ENCODE measurements around the gene PRKCD.

The PRKCD gene

GRCh38 chr3:53160660-53161449 is at the start of gene PRKCD:
PRKCD (plus strand) TSS chr3:53161209; CDS start chr3:53178423, 17,214 bp downstream.
- peak; percentile 77 for DNase-seq

DNA sequence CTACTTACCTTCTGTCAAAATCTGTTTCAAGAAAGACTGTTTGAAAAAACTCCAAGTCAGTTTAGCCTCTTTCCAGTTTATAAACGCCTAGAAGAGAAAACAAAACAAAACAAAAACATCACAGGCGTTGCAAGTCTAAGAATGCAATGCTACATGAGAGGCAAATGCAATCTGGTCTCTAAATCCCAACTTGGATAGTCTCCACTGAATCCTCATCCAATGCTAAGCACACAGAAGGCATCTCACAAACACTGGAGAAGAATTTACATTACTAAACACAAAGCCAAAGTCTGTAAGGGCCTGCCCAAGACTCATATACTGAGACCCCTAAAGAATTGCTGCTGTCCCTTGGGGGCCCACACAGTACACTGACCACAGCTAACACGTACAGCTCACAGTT is 49.2 kb upstream of the PRKCD start:
- no peak for DNase-seq

DNA sequence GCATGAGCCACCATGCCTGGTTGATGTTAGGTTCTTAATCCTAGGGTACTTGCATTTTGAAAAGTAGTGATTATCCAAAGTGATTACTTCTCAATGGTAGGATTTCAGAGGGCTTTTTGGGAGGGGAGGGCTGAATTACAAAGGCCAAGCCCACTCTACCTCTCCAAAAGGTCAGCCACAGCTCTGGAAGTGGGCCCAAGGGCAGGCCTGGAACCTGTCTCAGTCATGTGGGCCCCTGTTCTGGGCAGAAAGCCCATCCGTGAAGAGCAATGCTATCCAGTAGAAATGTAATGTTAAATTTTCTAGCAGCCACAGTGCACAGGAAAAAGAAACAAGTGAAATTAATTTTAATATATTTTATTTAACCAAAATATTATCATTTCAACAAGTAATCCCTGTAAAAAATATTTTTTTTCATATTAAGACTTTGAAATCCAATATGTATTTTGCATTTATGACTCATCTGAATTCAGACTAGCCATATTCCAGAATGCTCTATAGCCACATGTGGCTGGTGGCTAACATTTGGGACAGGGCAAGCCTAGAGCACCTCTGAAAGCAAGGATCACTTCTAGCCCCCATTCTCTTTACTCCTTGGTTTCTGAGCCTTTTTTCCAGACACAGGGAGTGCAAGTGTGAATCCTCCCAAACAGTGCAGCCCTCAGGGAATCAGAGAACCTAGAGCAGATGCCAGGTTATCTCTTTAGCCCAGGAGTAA is 47.6 kb upstream of the PRKCD start:
- no peak for DNase-seq

DNA sequence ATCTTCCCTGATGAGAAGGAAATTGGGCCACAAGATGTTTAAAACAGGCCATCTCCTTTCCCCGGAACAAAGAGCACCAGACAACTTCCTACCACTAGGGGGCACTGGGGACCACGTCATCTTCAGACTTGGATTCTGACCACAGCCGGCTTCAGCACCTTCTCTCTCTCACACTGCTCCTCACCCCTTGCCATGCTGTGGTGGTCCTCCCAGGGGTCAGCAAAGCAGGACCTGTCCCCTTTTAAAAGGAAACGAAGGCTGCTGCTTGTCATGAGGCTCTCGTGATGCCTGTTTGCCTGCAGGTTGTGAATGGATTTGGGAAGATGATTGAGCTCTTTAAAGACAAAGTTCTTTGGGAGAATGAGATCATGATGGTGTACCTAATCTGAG is 47.0 kb upstream of the PRKCD start:
- peak; percentile 80 for DNase-seq

GRCh38 chr3:53114412-53115074 is 46.5 kb upstream of the PRKCD start:
- DNase-seq = no peak

GRCh38 chr3:53116956-53117355 is 44.1 kb upstream of the PRKCD start:
- DNase-seq = no peak

- no peak for DNase-seq
These were observed 40.7 kb upstream of the PRKCD start for GRCh38 chr3:53120336-53120735.

GRCh38 chr3:53122255-53122932 is 38.6 kb upstream of the PRKCD start:
- DNase-seq = no peak

GRCh38 chr3:53122933-53123305 is 38.1 kb upstream of the PRKCD start:
- no peak for DNase-seq

DNA sequence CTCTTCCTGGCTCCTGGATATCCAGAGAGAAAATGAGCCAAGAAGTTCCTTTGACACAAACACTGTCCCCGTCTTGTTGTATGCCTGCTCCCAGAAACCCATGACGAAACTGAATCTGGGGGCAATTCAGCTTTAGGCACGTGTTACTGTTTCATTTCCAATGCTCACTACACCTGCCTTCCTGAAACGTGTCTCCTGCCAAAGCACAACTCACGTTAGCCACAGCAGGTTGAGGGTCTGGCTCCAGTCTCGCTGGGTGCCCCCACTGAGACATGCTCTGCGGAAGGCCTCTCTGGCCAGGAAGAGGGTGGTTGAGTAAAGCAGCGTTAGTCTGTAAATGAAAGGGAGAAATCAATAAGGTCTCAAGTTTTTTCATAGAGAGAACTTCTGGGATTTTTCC is 37.5 kb upstream of the PRKCD start:
- no peak for DNase-seq

DNA sequence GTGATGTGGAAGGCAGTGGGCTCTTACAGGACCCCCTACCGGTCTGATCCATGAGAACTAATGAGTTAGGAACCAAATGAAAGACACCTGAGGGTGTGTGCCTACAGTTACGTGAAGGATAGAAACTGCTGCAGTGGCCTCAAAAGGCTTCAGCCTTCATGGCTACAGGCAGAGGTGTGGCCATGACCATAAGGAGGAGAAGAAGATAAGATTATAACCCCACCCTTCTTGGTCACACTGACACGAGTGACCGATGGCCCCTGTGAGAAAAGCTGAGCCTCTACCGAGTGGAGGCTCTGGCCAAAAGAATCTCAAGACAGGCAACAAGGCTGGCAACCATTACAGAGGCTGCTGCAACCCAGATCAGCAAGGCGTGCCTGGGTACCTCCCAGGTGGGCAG is 37.1 kb upstream of the PRKCD start:
- no peak for DNase-seq

DNA sequence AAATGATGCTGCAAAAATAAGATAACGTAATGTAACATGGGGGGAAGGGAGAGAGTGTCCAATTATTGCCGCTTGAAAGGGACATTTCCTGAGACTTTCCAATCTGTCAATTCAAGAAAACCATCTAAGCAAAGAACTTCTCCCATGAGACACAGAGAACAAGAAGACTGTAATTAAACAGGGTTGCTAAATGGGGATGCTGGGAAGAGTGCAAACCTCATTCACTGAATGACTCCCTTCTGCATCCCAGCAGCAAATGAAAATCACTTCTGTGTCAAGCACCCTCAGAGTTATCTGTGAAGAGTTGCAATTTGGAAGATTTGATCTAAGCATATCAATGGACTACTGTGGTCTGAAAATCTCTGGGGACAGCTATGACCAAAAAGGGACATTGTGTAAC is 34.4 kb upstream of the PRKCD start:
- DNase-seq = no peak

- no peak for DNase-seq
These were observed 31.7 kb upstream of the PRKCD start for GRCh38 chr3:53129344-53129743.

- peak; percentile 98 for DNase-seq
These were observed 30.6 kb upstream of the PRKCD start, which contains the start of gene RFT1 for GRCh38 chr3:53130179-53131061. RFT1 (minus strand) TSS chr3:53130435; CDS start chr3:53130400, 35 bp downstream.

DNA sequence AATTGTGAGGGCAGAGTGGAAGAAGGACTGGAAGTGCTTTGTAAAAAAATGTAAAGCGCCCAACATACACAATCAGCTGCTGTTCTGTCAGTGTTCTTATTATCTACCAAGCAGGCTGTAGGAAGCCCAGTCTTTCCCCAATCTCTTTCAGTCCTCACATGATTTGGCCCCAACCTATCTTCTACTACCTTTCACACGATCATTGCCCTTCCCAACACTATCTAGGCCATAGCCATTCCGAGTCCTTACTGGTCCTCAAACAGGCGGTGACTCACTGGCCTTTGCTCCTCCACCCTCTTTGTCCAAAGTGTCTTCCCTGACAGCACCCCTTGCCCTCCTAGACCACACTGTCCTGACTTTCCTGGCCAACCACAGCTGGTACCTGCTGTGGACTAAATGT is 29.9 kb upstream of the PRKCD start:
- no peak for DNase-seq

- DNase-seq = no peak
These were observed 28.7 kb upstream of the PRKCD start for GRCh38 chr3:53132347-53132746.

- DNase-seq = peak; percentile 67
These were observed 26.3 kb upstream of the PRKCD start for GRCh38 chr3:53134631-53135232.

DNA sequence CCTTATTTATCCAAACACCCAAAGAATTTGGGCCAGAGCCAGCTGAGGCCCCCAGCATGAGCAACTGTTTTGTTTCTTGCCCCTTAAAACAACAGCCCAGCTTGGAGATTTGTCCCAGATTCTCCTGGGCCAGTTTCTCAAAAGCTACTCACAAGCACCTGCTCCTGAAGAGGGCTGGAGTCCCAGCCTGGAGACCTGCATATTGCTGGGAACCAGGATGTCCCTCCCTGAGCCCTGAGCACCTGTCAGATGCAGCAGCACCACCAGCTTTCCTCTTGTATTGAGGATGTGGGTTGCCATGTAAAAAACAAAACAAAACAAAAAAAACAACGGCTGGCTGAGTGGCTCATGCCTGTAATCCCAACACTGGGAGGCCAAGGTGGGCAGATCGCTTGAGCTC is 23.8 kb upstream of the PRKCD start:
- no peak for DNase-seq

DNA sequence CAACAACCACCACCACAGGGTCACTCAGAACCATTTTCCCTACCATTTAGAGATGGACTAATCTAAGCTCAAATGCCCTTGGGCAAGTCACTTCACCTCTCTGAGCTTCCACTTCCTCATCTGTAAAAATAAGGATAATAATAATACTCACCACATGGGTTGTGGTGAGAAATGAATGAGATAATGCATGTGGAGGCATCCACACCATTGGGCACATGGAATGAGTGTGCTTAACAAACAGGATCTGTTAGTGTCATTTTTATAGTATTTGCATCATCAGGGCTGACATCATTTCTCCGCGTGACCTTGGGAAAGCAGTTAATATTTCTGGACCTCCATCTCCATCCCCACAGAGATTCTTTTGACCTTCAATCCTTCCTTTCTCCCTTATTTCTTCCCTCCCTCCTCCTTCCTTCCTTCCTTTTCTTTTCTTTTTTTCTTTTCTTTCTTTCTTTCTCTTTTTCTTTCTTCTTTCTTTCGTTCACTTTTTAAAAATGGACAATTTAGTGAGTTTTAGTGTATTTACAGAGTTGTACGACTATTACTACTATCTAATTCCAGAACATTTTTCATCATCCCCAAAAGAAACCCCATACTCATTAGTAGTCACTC is 23.1 kb upstream of the PRKCD start:
- DNase-seq = no peak

GRCh38 chr3:53139906-53140846 is 20.8 kb upstream of the PRKCD start:
- DNase-seq = no peak

Data from activated naive CD4-positive, alpha-beta T cell treated with Interleukin-2 at 50 U/mL for 16 hours (primary cell).